Activated CD4-positive, alpha-beta T cell treated with anti-CD3 and anti-CD28 coated beads, Interleukin-2, amount 10 ng/mL, durations not matched to agents 24 days and 14 days (primary cell): ENCODE measurements around the gene TIAM2. TPM values are rescaled to one million over a fixed set of nuclear protein-coding genes. Genes with fewer than 3 reads are reported as not detected.
"Not testable (repeated sequence)": the region's sequence is repeated elsewhere in the genome, so short reads cannot be mapped to it uniquely, and the experiment has no call there.

Source experiments
- DNase-seq: peaks from one replicate; pipeline ENCODE4 v3.0.0; 2022
- H3K27ac Mint-ChIP-seq: one replicate; pipeline ENCODE4 v1.8.0; 2022; ENCODE audit warnings: mild to moderate bottlenecking, mixed read lengths
- H3K27me3 Mint-ChIP-seq: one replicate; pipeline ENCODE4 v1.8.0; 2022; ENCODE audit warnings: mixed read lengths
- H3K36me3 Mint-ChIP-seq: one replicate; pipeline ENCODE4 v1.8.0; 2022; ENCODE audit warnings: low read depth, mild to moderate bottlenecking, mixed read lengths
- H3K4me1 Mint-ChIP-seq: one replicate; pipeline ENCODE4 v1.8.0; 2021; ENCODE audit warnings: mixed read lengths
- H3K4me3 Mint-ChIP-seq: one replicate; pipeline ENCODE4 v1.8.0; 2022; ENCODE audit warnings: mild to moderate bottlenecking, moderate library complexity, mixed read lengths
- H3K9me3 Mint-ChIP-seq: one replicate; pipeline ENCODE4 v1.8.0; 2021; ENCODE audit warnings: mixed read lengths
- intact Hi-C: fragments of 100-400 bp; cut with micrococcal nuclease; formaldehyde crosslinking; loops from one replicate; pipeline ENCODE4 v1.15.1; 2023
- total RNA-seq: library from RNA; stranded (reverse); gene quantifications from 2 replicates; pipeline ENCODE4 v1.2.3, GENCODE V29; 2022

TIAM2 gene
- total RNA-seq, 1 donor from 2014 or later: 86.9 TPM

GRCh38 chr6:155259204-155259603, 264.1 kb downstream of the TIAM2 start:
- H3K4me3 Mint-ChIP-seq: no peak overlapping the region
- H3K27ac Mint-ChIP-seq: no peak overlapping the region
- H3K4me1 Mint-ChIP-seq: peaks cover 11% of the 10 kb centered on the region
- peaks cover 23% of the 10 kb centered on the region for H3K36me3 Mint-ChIP-seq
- H3K27me3 Mint-ChIP-seq: no peaks in the 10 kb centered on the region
- no peak for DNase-seq
- intact Hi-C loops: no loop called here
- no peaks in the 10 kb centered on the region for H3K9me3 Mint-ChIP-seq

- no peak overlapping the region for H3K4me3 Mint-ChIP-seq
- peaks cover 9% of the 10 kb centered on the region for H3K4me1 Mint-ChIP-seq
- intact Hi-C loops: no loop called here
- H3K9me3 Mint-ChIP-seq: no peaks in the 10 kb centered on the region
- H3K27ac Mint-ChIP-seq: no peak overlapping the region
- no peak for DNase-seq
- H3K36me3 Mint-ChIP-seq: peaks cover 21% of the 10 kb centered on the region
- H3K27me3 Mint-ChIP-seq: no peaks in the 10 kb centered on the region
These were observed 264.8 kb downstream of the TIAM2 start for GRCh38 chr6:155259897-155260296.

DNA sequence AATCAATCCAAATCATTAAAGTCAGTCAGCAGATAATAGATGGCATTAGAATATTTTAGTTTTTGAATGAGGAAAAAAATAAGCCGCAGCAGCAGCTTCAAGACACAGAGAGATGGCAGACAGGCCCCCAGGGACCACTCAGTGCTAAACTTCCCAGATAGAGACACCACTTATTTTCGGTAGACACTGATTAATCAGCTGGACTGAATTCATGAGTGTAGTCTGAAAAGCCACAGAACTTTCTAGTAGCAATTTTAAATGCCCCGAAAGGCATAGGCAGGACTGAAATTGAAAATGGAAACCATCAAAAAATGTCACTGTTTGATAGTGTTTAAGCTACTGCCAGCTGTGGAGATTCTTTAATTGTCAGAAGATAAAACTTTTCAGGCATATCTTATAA, 265.6 kb downstream of the TIAM2 start:
- H3K27ac Mint-ChIP-seq: peak overlapping the region; percentile 64
- no peak overlapping the region for H3K4me3 Mint-ChIP-seq
- peaks cover 9% of the 10 kb centered on the region for H3K4me1 Mint-ChIP-seq
- no peaks in the 10 kb centered on the region for H3K9me3 Mint-ChIP-seq
- intact Hi-C loops: no loop called here
- DNase-seq: peak; percentile 34
- H3K36me3 Mint-ChIP-seq: peaks cover 20% of the 10 kb centered on the region
- no peaks in the 10 kb centered on the region for H3K27me3 Mint-ChIP-seq

DNA sequence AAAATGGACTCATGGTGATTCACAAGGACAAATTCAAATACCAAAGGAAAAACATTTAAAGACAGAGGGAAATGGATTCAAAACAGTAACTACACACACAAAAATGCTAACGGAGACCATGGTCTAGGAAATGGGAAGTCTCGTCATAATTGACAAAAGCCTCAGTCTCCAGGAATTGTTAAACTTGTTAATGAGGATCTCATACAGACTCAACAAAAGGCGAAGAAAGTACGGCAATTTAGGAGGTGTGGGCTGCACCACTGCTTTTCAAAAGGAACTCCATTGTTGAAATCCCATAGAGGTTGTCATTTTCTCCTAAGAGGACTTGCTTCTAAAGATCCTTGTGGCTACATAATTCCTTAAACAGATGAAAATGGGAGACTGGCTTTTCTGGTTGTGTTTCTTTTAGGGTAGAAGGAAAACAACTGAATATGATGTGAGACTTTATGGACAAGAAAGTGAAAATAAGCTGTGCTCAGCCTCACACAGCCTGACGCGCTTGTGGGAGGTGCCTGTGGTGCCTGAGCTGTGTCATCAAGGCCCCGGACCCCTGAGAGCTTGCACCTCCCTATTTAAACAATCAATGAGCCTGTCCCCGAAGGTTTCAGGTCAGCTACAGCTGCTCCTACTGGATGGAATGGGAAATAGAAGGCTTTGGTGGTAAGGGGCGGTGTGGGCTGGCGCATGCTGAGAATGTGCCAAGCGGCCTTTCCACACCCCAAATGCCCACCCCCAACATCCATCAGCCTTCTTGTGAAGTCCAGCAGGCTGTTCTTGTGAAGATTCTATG, 266.2 kb downstream of the TIAM2 start:
- H3K27ac Mint-ChIP-seq: peak overlapping the region; percentile 64
- peaks cover 22% of the 10 kb centered on the region for H3K36me3 Mint-ChIP-seq

DNA sequence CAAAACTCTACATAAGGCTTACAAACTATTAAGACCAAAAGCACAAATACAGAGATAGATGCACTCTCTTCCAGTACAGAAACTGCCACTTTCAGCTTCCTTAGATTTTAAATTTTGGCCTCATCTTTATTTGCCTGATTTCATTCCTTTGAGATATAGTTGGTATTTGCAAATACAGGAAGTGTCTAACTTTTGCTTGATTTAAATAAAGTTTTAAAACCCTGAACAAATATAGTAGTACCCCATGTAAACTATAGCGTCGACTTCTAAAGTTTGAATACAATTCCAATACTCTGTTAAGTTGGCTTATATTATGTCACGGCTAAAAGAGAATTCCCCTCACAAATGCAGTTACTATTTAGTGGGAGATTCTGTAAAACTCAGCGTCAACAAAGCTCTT, 267.5 kb downstream of the TIAM2 start:
- peaks cover 18% of the 10 kb centered on the region for H3K36me3 Mint-ChIP-seq
- H3K4me1 Mint-ChIP-seq: peaks cover 9% of the 10 kb centered on the region
- H3K4me3 Mint-ChIP-seq: no peak overlapping the region
- intact Hi-C loops: no loop called here
- DNase-seq: no peak
- H3K27ac Mint-ChIP-seq: peak overlapping the region; percentile 43
- H3K9me3 Mint-ChIP-seq: no peaks in the 10 kb centered on the region
- H3K27me3 Mint-ChIP-seq: no peaks in the 10 kb centered on the region

More for the DNA sequence above, 266.2 kb downstream of the TIAM2 start:
- H3K4me3 Mint-ChIP-seq: no peak overlapping the region
- H3K27me3 Mint-ChIP-seq: no peaks in the 10 kb centered on the region
- H3K4me1 Mint-ChIP-seq: peaks cover 9% of the 10 kb centered on the region
- intact Hi-C loops: no loop called here
- DNase-seq: peak; percentile 51
- H3K9me3 Mint-ChIP-seq: no peaks in the 10 kb centered on the region

- intact Hi-C loops: no loop called here
- H3K9me3 Mint-ChIP-seq: no peaks in the 10 kb centered on the region
- no peak within 1 kb of the TSS for H3K4me3 Mint-ChIP-seq
- H3K27me3 Mint-ChIP-seq: no peaks in the 10 kb centered on the region
- no peak for DNase-seq
- H3K36me3 Mint-ChIP-seq: peaks cover 13% of the 10 kb centered on the region
- H3K27ac Mint-ChIP-seq: no peak within 1 kb of the TSS
- H3K4me1 Mint-ChIP-seq: peaks cover 13% of the 10 kb centered on the region
These were observed 268.4 kb downstream of the TIAM2 start, which contains the start of gene CLDN20 for GRCh38 chr6:155263373-155264063. TSS of gene CLDN20 (plus strand) at chr6:155264013. CDS start at chr6:155275720, 11,707 bp downstream.

DNA sequence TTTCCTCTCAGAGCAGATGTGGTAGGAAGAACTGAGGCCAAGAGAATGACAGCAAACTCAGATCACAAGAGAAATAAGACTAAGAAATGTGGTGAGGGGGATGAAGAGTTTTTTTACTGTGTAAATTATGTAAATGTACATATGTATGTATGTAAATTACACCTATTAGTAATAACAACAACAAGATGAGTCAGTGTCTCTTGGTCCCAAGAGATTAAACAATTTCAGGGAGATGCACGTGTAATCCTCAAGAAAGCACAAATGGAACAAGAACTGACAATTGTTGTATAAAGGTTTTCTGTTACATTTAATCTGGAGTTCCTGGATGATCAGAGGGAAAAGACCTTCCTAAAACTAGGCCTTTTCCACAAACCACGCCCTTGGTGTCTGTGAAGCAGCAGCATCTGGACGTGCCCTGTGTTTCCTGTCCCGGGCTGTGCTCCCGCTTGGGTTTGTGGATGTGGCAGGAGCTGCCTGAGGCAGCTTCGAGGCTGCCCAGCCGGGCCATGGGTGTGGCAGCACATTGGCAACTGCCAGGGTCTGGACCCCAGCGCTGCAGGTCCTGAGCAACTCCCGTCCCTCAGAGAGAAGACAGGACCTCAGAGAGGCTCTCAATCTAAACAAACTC, 269.7 kb downstream of the TIAM2 start:
- Mint-ChIP-seq H3K27ac (no peak overlapping the region), H3K36me3 (peaks cover 13% of the 10 kb centered on the region), H3K4me1 (peaks cover 13% of the 10 kb centered on the region), H3K4me3 (no peak overlapping the region), H3K27me3 (no peaks in the 10 kb centered on the region), H3K9me3 (no peaks in the 10 kb centered on the region)
- intact Hi-C loops: no loop called here
- DNase-seq: peak; percentile 47

GRCh38 chr6:155265843-155266535, 270.9 kb downstream of the TIAM2 start:
- intact Hi-C loops: no loop called here

GRCh38 chr6:155267411-155267810, 272.3 kb downstream of the TIAM2 start:
- Mint-ChIP-seq H3K27ac (no peak overlapping the region), H3K27me3 (no peaks in the 10 kb centered on the region), H3K4me1 (peaks cover 8% of the 10 kb centered on the region), H3K36me3 (peaks cover 19% of the 10 kb centered on the region), H3K9me3 (no peaks in the 10 kb centered on the region), H3K4me3 (no peak overlapping the region)
- intact Hi-C loops: no loop called here
- DNase-seq: peak; percentile 43

More at GRCh38 chr6:155265843-155266535, 270.9 kb downstream of the TIAM2 start:
- H3K9me3 Mint-ChIP-seq: no peaks in the 10 kb centered on the region
- H3K27me3 Mint-ChIP-seq: no peaks in the 10 kb centered on the region
- no peak for DNase-seq
- H3K4me1 Mint-ChIP-seq: peaks cover 13% of the 10 kb centered on the region
- no peak overlapping the region for H3K27ac Mint-ChIP-seq
- peaks cover 19% of the 10 kb centered on the region for H3K36me3 Mint-ChIP-seq
- H3K4me3 Mint-ChIP-seq: no peak overlapping the region

DNA sequence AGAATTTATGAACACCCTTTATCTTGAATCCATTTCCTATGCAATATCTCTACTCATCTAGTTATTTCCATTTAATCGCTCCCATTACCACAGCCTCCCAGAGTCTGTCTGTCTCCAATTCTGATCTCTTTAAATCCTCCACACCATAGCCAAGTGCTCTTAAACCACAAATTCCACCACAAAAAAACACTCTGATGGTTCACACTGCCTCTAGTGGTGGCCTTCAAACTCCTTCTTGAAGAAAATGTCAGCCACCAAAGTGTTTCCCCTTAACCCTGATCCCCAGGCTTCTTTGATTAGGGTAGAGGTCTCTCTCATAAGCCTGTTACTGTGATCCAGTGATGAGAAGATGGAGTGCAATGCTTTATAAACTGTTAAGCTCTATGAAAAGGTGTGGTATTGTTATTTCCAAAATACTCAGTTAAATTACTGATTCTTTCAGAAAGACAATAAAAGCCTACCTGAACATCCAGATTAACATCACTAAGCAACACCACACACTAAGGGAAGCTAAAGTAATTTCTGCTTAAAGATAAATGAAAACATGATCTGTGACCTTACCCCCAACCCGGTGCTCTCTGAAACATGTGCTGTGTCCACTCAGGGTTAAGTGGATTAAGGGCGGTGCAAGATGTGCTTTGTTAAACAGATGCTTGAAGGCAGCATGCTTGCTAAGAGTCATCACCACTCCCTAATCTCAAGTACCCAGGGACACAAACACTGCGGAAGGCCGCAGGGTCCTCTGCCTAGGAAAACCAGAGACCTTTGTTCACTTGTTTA, 273.2 kb downstream of the TIAM2 start:
- not testable (repeated sequence) for H3K27ac Mint-ChIP-seq, H3K4me1 Mint-ChIP-seq, H3K9me3 Mint-ChIP-seq, H3K27me3 Mint-ChIP-seq, H3K4me3 Mint-ChIP-seq
- intact Hi-C loops: loop anchor here (1.0 kb wide), 1 partner anchor 340 kb away; no protein-coding TSS in a partner anchor
- DNase-seq: peak; percentile 71
- peaks cover 22% of the 10 kb centered on the region for H3K36me3 Mint-ChIP-seq

DNA sequence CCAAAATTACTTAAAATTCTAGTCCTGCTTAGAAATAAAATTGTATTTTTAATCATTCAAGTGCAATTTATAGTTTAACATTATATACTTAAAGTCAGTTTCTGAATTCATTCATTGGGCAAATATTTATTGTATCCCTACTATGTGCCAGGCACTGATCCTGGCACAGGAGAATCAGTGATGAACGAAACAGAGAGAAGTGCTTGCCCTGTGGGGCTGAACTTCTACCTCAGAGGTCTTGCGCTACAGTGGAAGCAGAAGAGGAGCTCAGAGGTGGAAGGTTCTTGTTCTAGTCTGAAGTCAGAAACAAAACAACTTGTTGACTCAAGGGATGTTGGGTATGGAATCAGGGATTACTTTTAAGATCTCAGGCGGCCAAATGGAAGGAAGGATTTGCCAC, 274.6 kb downstream of the TIAM2 start:
- Mint-ChIP-seq H3K9me3 (no peaks in the 10 kb centered on the region), H3K4me3 (no peak overlapping the region), H3K36me3 (peaks cover 23% of the 10 kb centered on the region), H3K27ac (no peak overlapping the region), H3K4me1 (peaks cover 8% of the 10 kb centered on the region), H3K27me3 (no peaks in the 10 kb centered on the region)
- intact Hi-C loops: no loop called here
- DNase-seq: peak; percentile 50

DNA sequence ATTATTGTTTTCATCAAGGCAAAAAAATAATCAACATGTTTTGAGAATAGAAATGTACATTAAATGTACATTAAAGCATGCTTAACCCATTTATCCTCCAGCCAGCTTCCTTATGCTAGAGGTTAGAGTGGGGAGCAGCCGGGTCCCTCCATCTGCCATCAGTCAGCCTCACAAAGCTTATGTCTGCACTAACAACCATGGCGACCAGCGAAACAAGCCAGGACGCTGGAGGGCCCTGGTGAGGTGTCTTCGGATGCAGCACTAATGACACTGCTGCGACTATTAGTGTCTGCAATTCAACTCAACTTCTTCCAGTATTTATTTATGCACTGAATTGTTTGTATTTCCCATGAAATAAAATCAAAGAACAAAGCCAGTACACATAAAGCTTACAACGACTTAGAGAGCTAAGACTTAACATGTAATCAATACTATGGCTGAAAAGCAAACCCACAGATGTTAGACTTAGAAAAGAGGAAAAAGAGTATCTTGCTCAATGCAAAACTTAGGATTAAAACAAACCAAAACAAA, 275.5 kb downstream of the TIAM2 start:
- intact Hi-C loops: no loop called here
- H3K36me3 Mint-ChIP-seq: peaks cover 25% of the 10 kb centered on the region
- peaks cover 8% of the 10 kb centered on the region for H3K4me1 Mint-ChIP-seq
- H3K4me3 Mint-ChIP-seq: no peak overlapping the region
- H3K9me3 Mint-ChIP-seq: no peaks in the 10 kb centered on the region
- no peaks in the 10 kb centered on the region for H3K27me3 Mint-ChIP-seq
- H3K27ac Mint-ChIP-seq: no peak overlapping the region
- no peak for DNase-seq

DNA sequence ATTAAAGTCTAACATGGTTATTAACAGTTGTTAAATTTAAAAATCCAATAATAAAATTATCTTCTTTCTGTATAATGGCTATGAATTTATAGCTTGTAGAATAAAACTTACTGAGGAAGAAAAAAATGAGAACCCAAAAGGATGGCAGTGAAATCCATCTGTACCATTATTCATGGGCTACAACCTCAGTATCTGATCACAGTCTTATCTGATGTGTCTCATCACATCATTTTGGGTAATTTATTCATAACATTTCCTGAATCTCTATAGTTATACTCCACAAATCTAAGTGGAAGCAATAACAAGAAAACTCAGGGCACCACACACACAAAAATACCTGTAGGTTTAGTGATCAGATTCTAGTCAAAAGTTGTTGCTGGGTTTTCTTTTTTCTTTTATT, 276.0 kb downstream of the TIAM2 start:
- Mint-ChIP-seq H3K27ac (no peak overlapping the region), H3K4me1 (peaks cover 8% of the 10 kb centered on the region), H3K27me3 (no peaks in the 10 kb centered on the region), H3K36me3 (peaks cover 22% of the 10 kb centered on the region), H3K9me3 (no peaks in the 10 kb centered on the region), H3K4me3 (no peak overlapping the region)
- DNase-seq: no peak
- intact Hi-C loops: no loop called here
